HFFc6 (cell line): Measurements from ENCODE around the gene MYO5A. TPM values are rescaled to one million over a fixed set of nuclear protein-coding genes. Genes with fewer than 3 reads are reported as not detected.

ENCODE experiments used
- DNase-seq: peaks from one replicate; pipeline ENCODE4 v3.0.0-alpha.2; 2018
- H3K27ac Mint-ChIP-seq: 2 replicates; pipeline ENCODE4 v1.8.0; 2020; ENCODE audit warnings: mild to moderate bottlenecking, mixed read lengths
- H3K27me3 Mint-ChIP-seq: 2 replicates; pipeline ENCODE4 v1.8.0; 2021; ENCODE audit warnings: mild to moderate bottlenecking, moderate library complexity, mixed read lengths; ENCODE audit not compliant: insufficient read depth
- H3K36me3 Mint-ChIP-seq: 2 replicates; pipeline ENCODE4 v1.8.0; 2021; ENCODE audit warnings: low read depth, mixed read lengths
- H3K4me1 Mint-ChIP-seq: 2 replicates; pipeline ENCODE4 v1.8.0; 2020; ENCODE audit warnings: low read depth, mixed read lengths
- H3K4me3 Mint-ChIP-seq: 2 replicates; pipeline ENCODE4 v1.8.0; 2020; ENCODE audit warnings: mild to moderate bottlenecking, moderate library complexity, mixed read lengths
- H3K9me3 Mint-ChIP-seq: 2 replicates; pipeline ENCODE4 v1.8.0; 2020; ENCODE audit warnings: mild to moderate bottlenecking, mixed read lengths
- total RNA-seq, 6 experiments: library from RNA; stranded (reverse); fragmentation: NEBNext Ultra II Directional; extraction: Animal tissue kit (Norgen Biotek cat#: 25700); gene quantifications; 2 replicates in 1 of 6; 3 replicates in 5 of 6; pipeline ENCODE4 v1.2.3, GENCODE V29; 2021
- TF ChIP-seq, protein P1 (sequence below): fragments of 200-600 bp; sonication (generic); IDR thresholded peaks from 2 replicates; pipeline ENCODE4 v1.5.0; 2021; ENCODE audit warnings: antibody characterized with exemption, mild to moderate bottlenecking

MYO5A gene
- total RNA-seq, 6 experiments from 2014 or later = 47.4 to 59.4 (median 54.0) TPM

DNA sequence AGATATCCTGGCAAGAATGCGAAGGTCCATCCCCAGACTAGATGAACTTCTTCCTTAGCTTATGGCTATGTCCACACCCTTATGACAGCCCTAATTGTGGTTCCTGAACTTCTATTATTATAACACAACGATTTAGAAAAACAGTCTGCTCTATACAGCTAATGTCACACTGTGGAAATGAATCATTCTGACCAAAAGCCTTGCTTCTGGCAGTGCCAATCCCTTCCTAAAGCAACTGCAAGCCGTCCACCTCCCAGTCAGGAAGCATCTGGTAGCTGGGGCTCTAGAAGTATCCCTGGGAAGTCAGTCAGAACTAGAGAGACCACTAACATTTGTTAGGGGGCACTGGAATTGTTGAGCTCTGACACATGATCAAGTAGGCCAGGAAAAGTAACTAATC lies 45.0 kb downstream of the MYO5A start:
- DNase-seq = peak; percentile 75
- peak overlapping the region; percentile 87 for H3K27ac Mint-ChIP-seq
- H3K4me1 Mint-ChIP-seq = peaks cover 72% of the 10 kb centered on the region
- H3K4me3 Mint-ChIP-seq = peak overlapping the region; percentile 66
- H3K36me3 Mint-ChIP-seq = peaks cover under 1% of the 10 kb centered on the region; the same call in 1 of the 2 replicates
- no peaks in the 10 kb centered on the region for H3K9me3 Mint-ChIP-seq
- TF ChIP-seq, protein P1, sequence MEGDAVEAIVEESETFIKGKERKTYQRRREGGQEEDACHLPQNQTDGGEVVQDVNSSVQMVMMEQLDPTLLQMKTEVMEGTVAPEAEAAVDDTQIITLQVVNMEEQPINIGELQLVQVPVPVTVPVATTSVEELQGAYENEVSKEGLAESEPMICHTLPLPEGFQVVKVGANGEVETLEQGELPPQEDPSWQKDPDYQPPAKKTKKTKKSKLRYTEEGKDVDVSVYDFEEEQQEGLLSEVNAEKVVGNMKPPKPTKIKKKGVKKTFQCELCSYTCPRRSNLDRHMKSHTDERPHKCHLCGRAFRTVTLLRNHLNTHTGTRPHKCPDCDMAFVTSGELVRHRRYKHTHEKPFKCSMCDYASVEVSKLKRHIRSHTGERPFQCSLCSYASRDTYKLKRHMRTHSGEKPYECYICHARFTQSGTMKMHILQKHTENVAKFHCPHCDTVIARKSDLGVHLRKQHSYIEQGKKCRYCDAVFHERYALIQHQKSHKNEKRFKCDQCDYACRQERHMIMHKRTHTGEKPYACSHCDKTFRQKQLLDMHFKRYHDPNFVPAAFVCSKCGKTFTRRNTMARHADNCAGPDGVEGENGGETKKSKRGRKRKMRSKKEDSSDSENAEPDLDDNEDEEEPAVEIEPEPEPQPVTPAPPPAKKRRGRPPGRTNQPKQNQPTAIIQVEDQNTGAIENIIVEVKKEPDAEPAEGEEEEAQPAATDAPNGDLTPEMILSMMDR = no peak
- H3K27me3 Mint-ChIP-seq = no peaks in the 10 kb centered on the region

DNA sequence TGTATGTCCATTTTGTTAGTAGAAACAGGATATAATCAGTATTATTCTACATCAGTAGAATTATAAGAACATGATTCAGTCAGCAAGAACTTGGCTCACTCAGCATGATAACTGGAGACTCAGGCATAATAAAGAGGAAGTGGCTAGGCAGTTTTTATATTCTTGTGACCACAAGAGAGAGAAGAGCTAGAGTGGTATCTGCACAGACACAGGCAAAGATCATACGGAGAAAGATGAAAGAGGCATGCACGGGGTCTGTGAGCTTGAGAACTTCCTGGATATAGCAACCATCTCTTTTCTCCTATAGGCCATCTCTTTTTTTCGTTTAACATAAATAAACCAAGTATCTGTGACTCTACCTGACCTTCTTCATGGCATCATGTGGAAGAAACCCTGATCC lies 46.8 kb downstream of the MYO5A start:
- H3K4me3 Mint-ChIP-seq = peak overlapping the region; percentile 69
- peaks cover 12% of the 10 kb centered on the region for H3K36me3 Mint-ChIP-seq
- peak overlapping the region; percentile 67 for H3K27ac Mint-ChIP-seq
- no peaks in the 10 kb centered on the region for H3K9me3 Mint-ChIP-seq
- TF ChIP-seq, protein P1 = no peak
- H3K4me1 Mint-ChIP-seq = peaks cover 66% of the 10 kb centered on the region
- H3K27me3 Mint-ChIP-seq = no peaks in the 10 kb centered on the region; the same call in 1 of the 2 replicates
- DNase-seq = peak; percentile 86

DNA sequence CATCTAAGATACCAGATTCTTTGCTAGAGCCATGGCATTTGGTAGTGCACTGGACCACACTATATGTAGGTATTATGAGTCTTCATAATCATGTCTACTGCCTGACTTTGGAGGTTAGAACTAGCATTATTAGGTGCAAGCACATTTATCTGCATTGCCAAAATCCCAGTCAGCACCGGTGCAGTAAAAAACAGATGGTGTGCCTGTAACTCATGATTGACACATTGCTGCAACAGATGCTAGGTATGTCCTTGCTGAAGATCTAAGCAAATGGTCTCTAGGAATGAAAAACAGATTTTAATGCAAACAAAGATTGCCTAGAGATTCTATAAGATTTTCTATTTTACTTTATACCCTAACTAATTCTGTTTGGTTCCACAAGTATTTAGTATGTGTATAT lies 47.7 kb downstream of the MYO5A start:
- TF ChIP-seq, protein P1 = no peak
- no peak overlapping the region; the same call in 1 of the 2 replicates for H3K27ac Mint-ChIP-seq
- no peaks in the 10 kb centered on the region; the same call in 1 of the 2 replicates for H3K27me3 Mint-ChIP-seq
- H3K4me3 Mint-ChIP-seq = no peak overlapping the region
- H3K36me3 Mint-ChIP-seq = peaks cover 14% of the 10 kb centered on the region
- DNase-seq = no peak
- peaks cover 58% of the 10 kb centered on the region for H3K4me1 Mint-ChIP-seq
- H3K9me3 Mint-ChIP-seq = no peaks in the 10 kb centered on the region

DNA sequence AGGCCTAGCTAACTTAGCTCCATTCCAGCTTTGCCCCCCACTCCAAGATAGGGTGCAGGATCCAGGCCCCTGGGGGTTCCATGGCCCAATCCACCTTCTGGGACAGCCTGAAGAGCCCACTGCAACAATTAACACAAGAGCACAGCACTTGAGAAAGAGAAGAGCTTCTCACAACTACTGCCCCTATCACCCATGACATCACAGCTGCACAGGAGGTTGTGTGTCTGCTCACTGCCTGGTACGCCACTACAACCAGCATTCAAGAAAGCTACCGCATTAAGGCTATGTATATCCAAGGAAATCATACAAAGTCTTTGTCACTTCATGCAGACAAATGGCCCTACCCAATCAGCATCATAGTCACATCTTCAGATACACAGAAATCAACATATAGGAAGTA lies 62.0 kb downstream of the MYO5A start:
- TF ChIP-seq, protein P1 = no peak
- H3K9me3 Mint-ChIP-seq = no peaks in the 10 kb centered on the region
- no peak overlapping the region for H3K4me3 Mint-ChIP-seq
- H3K27me3 Mint-ChIP-seq = no peaks in the 10 kb centered on the region
- H3K27ac Mint-ChIP-seq = no peak overlapping the region
- peaks cover 9% of the 10 kb centered on the region; the same call in 1 of the 2 replicates for H3K36me3 Mint-ChIP-seq
- DNase-seq = no peak
- peaks cover 43% of the 10 kb centered on the region for H3K4me1 Mint-ChIP-seq

DNA sequence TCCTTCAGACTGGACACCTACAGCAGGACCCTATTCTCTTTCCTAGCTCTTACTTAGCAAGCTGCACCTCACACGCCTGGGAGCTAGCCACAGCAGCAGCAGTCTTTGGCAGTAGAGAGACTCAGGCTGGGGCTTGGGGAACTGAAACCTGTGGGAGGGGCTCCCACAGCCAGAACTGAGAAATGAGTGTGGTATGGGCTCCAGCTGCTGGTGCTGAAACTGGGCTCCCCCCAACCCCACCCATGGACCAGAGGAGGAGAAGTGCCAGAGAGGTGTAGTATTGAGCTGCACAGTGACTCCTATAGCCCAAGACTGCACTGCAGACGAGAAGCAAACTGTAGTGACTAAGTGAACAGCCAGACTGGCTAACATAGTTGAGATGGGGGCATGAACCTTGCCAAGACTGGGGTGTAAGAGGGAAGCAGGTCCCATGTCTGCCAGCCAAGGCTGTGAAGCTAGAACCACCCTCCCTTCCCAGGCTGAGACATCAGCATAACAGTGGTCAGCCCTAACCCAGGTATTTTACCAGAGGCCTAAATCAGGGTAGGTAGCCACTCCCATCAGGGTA lies 62.5 kb downstream of the MYO5A start:
- Mint-ChIP-seq H3K27me3 (no peaks in the 10 kb centered on the region), H3K9me3 (no peaks in the 10 kb centered on the region), H3K27ac (no peak overlapping the region), H3K4me3 (no peak overlapping the region), H3K4me1 (peaks cover 47% of the 10 kb centered on the region), H3K36me3 (peaks cover 9% of the 10 kb centered on the region; the same call in 1 of the 2 replicates)
- TF ChIP-seq, protein P1 = no peak
- no peak for DNase-seq
